Dendritic cell treated with granulocyte-macrophage colony-stimulating factor and Interleukin-4, amounts not matched to agents 40 ng/mL and 50 ng/mL, for 4 days (primary cell): Measurements from ENCODE around the gene CAND2.
"Not testable (repeated sequence)": the region's sequence is repeated elsewhere in the genome, so short reads cannot be mapped to it uniquely, and the experiment has no call there.

Experiments used
- H3K27ac Mint-ChIP-seq: one replicate; pipeline ENCODE4 v1.8.0; 2022; ENCODE audit warnings: mild to moderate bottlenecking, mixed read lengths
- H3K27me3 Mint-ChIP-seq: one replicate; pipeline ENCODE4 v1.8.0; 2022; ENCODE audit warnings: mild to moderate bottlenecking, mixed read lengths
- H3K36me3 Mint-ChIP-seq: one replicate; pipeline ENCODE4 v1.8.0; 2022; ENCODE audit warnings: low read depth, mixed read lengths
- H3K4me1 Mint-ChIP-seq: one replicate; pipeline ENCODE4 v1.8.0; 2022; ENCODE audit warnings: low read depth, mixed read lengths
- H3K4me3 Mint-ChIP-seq: one replicate; pipeline ENCODE4 v1.8.0; 2022; ENCODE audit warnings: mild to moderate bottlenecking, moderate library complexity, mixed read lengths
- H3K9me3 Mint-ChIP-seq: one replicate; pipeline ENCODE4 v1.8.0; 2022; ENCODE audit warnings: mixed read lengths
- intact Hi-C: fragments of 100-400 bp; cut with micrococcal nuclease; formaldehyde crosslinking; loops from one replicate; pipeline ENCODE4 v1.15.0; 2022

Gene CAND2

DNA sequence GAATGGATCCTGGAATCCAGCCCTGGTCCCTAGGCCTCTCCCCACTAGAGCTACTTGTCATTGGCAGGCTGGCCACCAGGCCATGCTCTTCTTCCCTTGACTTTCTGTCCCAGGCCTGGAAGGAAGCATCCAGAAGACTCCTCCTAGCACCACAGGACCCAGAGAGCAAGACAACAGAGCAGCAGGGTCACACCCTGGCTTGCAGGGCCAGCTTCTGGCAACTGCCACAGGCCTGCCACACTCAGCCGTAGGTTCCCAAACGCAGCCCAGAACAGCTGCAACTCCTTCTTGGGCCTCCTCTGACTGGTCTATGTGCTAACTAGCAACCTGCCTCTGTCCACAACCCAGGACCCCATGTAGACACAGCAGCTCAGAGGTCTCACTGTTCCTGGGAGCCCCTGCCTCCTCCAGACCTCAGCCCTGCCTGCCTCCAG lies 81.7 kb downstream of the CAND2 start:
- H3K27ac Mint-ChIP-seq: no peak overlapping the region
- no peaks in the 10 kb centered on the region for H3K36me3 Mint-ChIP-seq
- peaks cover 26% of the 10 kb centered on the region for H3K27me3 Mint-ChIP-seq
- no peaks in the 10 kb centered on the region for H3K9me3 Mint-ChIP-seq
- intact Hi-C loops: no loop called here
- peaks cover 4% of the 10 kb centered on the region for H3K4me1 Mint-ChIP-seq
- H3K4me3 Mint-ChIP-seq: no peak overlapping the region

DNA sequence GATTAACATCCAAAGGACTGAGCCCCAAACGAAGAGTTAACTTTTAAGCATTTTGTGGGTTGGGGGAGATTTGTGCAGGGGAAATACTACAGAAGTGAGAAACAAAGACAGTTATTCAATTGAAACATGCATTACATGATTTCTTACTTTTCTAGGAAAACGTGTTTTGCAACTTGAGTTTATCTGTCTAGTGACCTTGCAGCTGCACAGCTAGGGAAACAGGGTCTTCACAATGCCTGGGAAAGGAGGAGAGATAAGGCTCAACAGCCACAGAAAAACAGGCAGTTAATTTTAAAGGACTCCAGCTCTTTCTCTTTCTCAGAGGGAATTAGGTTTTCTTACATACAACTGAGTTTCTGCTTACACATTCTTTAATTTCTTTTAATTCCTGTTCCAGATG lies 82.3 kb downstream of the CAND2 start:
- H3K27ac Mint-ChIP-seq, H3K4me3 Mint-ChIP-seq, H3K9me3 Mint-ChIP-seq, H3K4me1 Mint-ChIP-seq, intact Hi-C loops, H3K36me3 Mint-ChIP-seq: not testable (repeated sequence)
- peaks cover 28% of the 10 kb centered on the region for H3K27me3 Mint-ChIP-seq

DNA sequence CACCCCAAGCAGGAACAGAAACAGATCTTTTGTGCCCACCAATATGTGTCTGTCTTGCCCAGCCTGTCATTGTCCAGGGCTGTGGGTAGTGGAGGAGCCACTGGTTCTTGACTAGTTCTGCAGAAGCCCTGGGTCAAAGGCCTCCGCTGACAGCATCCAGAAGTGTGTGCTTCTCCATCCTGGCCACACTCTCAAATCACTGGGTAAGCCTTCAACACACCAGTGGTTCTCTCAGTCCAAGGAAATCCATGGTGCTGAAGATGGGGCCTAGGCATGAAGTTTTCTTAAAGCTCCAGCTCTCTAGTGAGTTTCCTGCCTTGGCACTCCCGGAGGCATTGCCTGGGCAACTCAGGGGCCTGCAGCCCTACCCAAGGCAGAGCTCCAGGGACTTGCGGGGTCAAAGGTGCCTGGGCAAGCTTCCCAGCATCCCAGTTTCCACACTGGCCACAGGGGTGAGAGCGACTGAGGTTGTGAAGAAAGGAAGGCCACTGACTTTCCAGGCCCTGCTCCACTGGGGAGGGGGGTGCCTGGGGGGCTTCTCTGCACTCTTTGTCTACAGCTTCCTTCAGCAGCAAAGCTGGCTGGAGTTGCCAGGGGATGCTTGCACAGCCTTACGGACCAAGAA lies 82.8 kb downstream of the CAND2 start:
- Mint-ChIP-seq H3K4me3 (no peak overlapping the region), H3K9me3 (no peaks in the 10 kb centered on the region), H3K27me3 (peaks cover 26% of the 10 kb centered on the region), H3K36me3 (no peaks in the 10 kb centered on the region), H3K27ac (no peak overlapping the region), H3K4me1 (peaks cover 4% of the 10 kb centered on the region)
- intact Hi-C loops: no loop called here

DNA sequence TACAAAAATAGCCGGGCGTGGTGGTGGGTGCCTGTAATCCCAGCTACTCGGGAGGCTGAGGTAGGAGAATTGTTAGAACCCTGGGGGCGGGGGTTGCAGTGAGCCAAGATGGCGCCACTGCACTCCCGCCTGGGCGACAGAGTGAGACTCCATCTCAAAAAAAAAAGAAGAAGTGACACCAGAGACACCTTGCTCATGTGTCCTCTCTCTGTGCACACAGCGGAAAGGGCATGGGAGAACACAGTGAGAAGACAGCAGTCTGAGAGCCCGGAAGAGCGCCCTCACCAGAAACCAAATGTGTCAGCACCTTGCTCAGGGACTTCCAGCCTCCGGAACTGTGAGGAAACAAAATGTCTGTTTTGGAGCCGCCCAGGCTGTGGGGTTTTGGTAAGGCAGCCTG lies 85.4 kb downstream of the CAND2 start:
- H3K4me1 Mint-ChIP-seq, H3K4me3 Mint-ChIP-seq, H3K36me3 Mint-ChIP-seq, intact Hi-C loops, H3K9me3 Mint-ChIP-seq, H3K27ac Mint-ChIP-seq: not testable (repeated sequence)
- H3K27me3 Mint-ChIP-seq: peaks cover 15% of the 10 kb centered on the region

DNA sequence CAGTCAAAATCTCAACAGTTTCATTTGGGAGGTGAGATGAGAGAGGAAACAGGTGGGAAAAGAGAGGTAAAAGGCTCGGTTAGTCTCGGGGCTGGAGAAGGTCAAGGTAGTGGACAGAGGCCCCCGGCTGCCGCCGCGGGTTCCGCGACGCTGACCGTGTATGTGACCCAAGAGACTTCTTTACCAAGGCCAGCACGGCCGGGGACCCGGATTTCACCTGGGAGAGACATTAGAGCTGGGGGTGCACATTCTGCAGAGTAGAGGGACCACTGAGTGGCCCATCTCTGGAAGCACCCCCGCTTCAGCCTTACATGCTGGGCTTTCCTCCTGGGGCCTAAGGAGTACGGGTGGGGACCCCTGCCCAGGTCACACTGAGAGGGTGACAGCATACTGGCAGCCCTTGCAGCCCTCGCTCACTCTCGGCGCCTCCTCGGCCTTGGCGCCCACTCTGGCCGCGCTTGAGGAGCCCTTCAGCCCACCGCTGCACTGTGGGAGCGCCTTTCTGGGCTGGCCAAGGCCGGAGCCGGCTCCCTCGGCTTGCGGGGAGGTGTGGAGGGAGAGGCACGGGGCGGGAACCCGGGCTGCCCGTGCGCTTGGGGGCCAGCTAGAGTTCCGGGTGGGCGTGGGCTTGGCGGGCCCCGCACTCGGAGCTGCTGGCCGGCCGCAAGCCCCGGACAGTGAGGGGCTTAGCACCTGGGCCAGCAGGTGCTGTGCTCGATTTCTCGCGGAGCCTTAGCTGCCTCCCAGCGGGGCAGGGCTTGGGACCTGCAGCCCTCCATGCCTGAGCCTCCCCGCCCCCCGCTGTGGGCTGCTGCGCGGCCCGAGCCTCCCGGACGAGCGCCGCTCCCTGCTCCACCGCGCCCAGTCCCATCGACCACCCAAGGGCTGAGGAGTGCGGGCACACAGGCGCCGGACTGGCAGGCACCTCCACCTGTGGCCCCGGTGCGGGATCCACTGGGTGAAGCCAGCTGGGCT lies 86.1 kb downstream of the CAND2 start:
- peaks cover 18% of the 10 kb centered on the region for H3K27me3 Mint-ChIP-seq
- H3K4me3 Mint-ChIP-seq: no peak overlapping the region
- no peaks in the 10 kb centered on the region for H3K36me3 Mint-ChIP-seq
- H3K4me1 Mint-ChIP-seq: no peaks in the 10 kb centered on the region
- H3K9me3 Mint-ChIP-seq: no peaks in the 10 kb centered on the region
- H3K27ac Mint-ChIP-seq: no peak overlapping the region
- intact Hi-C loops: no loop called here

DNA sequence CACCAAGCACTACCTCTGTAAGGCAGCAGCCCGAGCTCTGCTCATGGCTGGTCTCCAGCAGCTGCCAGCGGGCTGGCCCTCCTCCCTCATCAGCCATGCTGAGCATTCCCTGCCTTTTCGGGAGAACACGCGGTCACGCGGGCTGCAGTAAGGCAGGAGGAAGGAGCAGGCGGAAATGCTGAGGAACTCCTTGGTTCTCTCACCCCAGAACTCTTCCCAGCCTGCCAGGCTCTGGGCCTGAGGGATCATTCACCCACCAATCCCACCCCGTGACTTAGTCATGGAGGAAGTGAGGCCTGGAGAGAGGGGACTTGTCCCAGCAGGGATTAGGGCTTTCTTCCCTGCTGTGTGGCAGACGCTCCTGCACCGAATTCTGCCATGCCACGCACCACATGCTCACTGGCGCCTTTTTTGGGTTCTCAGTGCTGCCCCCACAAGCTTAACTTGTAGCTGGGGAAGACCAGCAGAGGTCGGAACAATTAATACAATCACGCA lies 87.8 kb downstream of the CAND2 start:
- Mint-ChIP-seq H3K9me3 (no peaks in the 10 kb centered on the region), H3K4me3 (no peak overlapping the region), H3K27me3 (peaks cover 27% of the 10 kb centered on the region), H3K27ac (no peak overlapping the region), H3K36me3 (no peaks in the 10 kb centered on the region), H3K4me1 (no peaks in the 10 kb centered on the region)
- intact Hi-C loops: no loop called here
